Measurements from ENCODE around the gene HEG1.

DNA sequence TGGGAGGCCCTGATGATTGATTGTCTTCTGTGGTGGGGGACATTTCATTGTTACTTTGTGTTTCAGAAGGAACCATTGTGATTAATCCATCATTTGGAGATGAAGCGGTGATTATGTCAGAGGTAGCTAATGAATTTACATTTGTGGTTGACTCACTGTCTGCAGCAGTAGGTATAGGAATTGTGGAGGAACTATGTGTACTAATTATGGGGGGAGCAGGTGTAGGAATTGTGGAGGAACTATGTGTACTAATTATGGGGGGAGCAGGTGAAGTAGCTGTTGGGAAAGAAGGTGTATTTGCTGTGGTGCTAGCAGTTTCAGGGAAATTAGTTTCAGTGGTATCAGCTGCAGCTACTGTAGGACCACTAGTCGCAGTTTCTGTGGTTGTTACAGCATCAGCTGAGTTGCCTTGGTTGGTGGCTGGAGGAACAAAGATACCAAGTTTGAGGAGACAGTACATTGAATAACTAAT, 128.2 kb downstream of the HEG1 start:
- TF ChIP-seq, protein P1, sequence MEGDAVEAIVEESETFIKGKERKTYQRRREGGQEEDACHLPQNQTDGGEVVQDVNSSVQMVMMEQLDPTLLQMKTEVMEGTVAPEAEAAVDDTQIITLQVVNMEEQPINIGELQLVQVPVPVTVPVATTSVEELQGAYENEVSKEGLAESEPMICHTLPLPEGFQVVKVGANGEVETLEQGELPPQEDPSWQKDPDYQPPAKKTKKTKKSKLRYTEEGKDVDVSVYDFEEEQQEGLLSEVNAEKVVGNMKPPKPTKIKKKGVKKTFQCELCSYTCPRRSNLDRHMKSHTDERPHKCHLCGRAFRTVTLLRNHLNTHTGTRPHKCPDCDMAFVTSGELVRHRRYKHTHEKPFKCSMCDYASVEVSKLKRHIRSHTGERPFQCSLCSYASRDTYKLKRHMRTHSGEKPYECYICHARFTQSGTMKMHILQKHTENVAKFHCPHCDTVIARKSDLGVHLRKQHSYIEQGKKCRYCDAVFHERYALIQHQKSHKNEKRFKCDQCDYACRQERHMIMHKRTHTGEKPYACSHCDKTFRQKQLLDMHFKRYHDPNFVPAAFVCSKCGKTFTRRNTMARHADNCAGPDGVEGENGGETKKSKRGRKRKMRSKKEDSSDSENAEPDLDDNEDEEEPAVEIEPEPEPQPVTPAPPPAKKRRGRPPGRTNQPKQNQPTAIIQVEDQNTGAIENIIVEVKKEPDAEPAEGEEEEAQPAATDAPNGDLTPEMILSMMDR (conservative IDR thresholded peaks at IDR 0.05) = no peak
- no peak for TF ChIP-seq ZFX (IDR thresholded peaks at IDR 0.05)

Data from C4-2B (cell line).